Fibroblast of villous mesenchyme (primary cell): ENCODE results near the gene ITPKC. TPM values are rescaled to one million over a fixed set of nuclear protein-coding genes. Genes with fewer than 3 reads are reported as not detected.

ENCODE experiments used
- DNase-seq: peaks from one replicate; pipeline ENCODE4 v3.0.0-alpha.2; 2010; ENCODE audit warnings: low read depth
- H3K4me3 ChIP-seq: 2 replicates; pipeline ENCODE4 v1.5.1; 2011; ENCODE audit warnings: low read depth, mild to moderate bottlenecking, low read length
- CTCF ChIP-seq: IDR thresholded peaks from 2 replicates; pipeline ENCODE4 v1.5.1; 2012; ENCODE audit warnings: low read depth, mild to moderate bottlenecking, low read length; ENCODE audit not compliant: insufficient read depth
- total RNA-seq: library from RNA; depleted of rRNA; stranded (reverse); fragments of >200 nt; gene quantifications from 2 replicates; pipeline ENCODE4 v1.2.3, GENCODE V29; 2012

The ITPKC gene
- total RNA-seq, 1 donor, result 16.8 TPM

GRCh38 chr19:40689339-40690049 lies 27.4 kb upstream of the ITPKC start:
- no peak for TF ChIP-seq CTCF
- peak; percentile 28 for DNase-seq
- H3K4me3 ChIP-seq, result peak overlapping the region; percentile 80

- TF ChIP-seq CTCF, result no peak
- no peak for DNase-seq
- H3K4me3 ChIP-seq, result peak within 1 kb of the TSS; percentile 80
These were observed 26.7 kb upstream of the ITPKC start, which contains the start of gene NUMBL for GRCh38 chr19:40690050-40690692. Gene NUMBL (minus strand): TSS chr19:40690651. CDS start chr19:40690483, 168 bp downstream.

- TF ChIP-seq CTCF, result no peak
- DNase-seq, result peak; percentile 95
- peak overlapping the region; percentile 80 for H3K4me3 ChIP-seq
These were observed 26.1 kb upstream of the ITPKC start for GRCh38 chr19:40690693-40691420.

GRCh38 chr19:40691421-40692211 lies 25.3 kb upstream of the ITPKC start:
- H3K4me3 ChIP-seq, result no peak overlapping the region
- TF ChIP-seq CTCF, result no peak
- no peak for DNase-seq

GRCh38 chr19:40692212-40692551 lies 24.7 kb upstream of the ITPKC start:
- no peak for DNase-seq
- no peak overlapping the region for H3K4me3 ChIP-seq
- no peak for TF ChIP-seq CTCF

GRCh38 chr19:40693150-40693788 lies 23.6 kb upstream of the ITPKC start:
- H3K4me3 ChIP-seq, result no peak overlapping the region
- no peak for DNase-seq
- TF ChIP-seq CTCF, result no peak
